Smooth muscle cell of the brain vasculature (primary cell): ENCODE results near the gene MSH3.
"Not testable (repeated sequence)": the region's sequence is repeated elsewhere in the genome, so short reads cannot be mapped to it uniquely, and the experiment has no call there.

ENCODE experiments used
- DNase-seq: peaks from one replicate; pipeline ENCODE4 v3.0.0-alpha.2; 2012; ENCODE audit warnings: low read depth, low spot score

The MSH3 gene

DNA sequence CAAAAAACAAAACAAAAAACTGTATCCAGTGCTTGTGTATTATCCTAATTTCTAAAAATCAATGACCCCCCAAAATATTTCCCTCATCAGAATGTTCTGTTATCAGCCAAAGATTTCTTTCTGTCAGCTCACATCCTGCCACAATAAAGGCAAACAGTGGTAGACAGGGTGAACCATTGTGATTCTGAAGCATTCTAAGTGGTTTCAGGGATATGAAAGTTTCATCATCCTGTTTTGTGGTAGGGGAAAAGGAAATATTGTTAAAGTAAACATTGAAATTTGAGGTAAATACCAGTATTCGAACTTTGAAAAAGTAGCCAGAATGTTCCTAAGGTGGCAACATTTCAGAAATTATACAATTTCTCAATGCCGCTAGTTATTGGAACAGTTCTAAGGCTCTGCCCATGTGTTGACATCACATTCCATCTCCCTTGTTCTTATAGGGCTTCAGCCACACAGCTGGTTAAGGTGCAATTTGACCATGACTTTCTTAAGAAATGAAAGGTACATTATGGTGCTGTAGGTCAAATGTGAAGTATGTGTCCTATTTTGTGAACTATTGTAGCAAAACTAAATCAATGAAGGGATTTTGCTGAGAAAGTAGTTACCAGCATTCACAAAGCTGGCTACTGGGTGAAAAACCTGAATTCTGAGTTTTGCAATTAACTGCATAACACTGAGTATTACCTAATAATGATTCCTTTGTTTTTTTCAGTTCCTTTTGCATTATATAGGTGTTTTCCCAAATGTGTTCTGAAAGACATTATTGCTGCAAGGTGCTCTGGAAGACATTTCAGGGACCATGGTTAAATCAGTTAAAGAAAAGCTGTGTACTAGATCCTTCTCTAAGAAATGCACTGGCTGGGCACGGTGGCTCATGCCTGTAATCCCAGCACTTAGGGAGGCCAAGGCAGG is 198.1 kb downstream of the MSH3 start:
- no peak for DNase-seq

DNA sequence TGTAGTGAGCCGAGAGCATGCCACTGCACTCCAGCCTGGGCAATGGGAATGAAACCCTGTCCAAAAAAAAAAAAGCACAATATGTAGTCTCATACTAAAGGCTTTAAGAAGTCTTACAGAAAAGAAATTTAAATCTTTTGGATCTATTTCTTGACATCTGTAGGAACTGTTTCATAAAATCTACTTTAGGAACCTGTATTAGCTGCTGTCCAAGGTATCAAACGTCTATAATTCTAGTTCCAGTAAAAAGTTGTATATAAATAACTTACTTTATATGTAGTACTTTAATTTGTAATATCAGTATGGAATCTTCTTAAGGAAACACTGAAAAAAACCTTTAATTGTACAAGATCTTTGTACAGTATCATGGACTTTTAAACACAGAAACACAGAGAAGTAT is 199.0 kb downstream of the MSH3 start:
- no peak for DNase-seq

DNA sequence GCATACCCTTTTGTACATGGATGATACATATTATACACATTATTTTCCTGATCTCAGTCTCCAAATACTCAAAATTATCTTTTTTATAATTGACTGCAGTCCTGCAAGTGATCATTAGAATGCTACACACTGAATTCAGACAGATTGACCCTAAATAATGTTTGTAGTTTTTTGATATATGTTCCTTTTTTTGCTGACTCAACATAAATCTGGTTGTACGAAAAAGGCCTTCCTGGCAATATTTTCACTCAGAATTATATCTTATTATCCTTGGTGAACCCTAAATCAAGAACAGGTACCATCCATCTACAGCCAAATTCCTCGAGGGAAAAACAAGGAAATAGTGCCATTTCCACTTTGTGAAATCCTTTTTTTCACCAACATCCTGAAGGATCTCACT is 200.1 kb downstream of the MSH3 start:
- DNase-seq = no peak

DNA sequence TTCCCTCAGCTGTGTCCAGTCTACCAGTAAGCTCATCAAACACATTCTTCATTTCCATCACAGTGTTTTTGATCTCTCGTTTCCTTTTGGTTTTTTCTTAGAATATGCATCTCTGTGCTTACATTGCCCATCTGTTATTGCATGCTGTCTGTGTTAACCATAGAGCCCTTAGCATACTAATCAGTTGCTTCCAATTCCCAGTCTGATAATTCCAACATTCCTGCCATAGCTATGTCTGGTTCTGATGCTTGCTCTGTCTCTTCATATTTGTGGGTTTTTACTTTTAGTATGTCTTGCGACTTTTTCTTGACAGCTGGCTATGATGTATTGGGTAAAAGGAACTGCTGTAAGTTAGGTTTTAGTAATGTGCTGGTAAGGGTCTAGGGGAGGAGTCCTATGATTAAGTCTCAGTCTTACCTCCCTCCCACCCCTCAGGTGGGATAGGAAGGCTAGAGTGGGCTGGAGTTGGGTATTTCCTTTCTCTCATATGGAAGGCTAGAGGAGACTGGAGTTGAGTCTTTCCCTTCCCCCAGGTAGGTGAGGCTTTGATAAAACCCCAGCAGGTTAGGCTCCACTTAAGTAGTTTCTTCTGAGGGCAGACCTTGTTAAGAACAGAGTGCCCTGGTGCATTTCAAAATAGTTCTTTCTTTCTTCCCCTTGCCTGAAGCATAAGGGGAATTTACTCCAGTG is 206.6 kb downstream of the MSH3 start:
- no peak for DNase-seq

DNA sequence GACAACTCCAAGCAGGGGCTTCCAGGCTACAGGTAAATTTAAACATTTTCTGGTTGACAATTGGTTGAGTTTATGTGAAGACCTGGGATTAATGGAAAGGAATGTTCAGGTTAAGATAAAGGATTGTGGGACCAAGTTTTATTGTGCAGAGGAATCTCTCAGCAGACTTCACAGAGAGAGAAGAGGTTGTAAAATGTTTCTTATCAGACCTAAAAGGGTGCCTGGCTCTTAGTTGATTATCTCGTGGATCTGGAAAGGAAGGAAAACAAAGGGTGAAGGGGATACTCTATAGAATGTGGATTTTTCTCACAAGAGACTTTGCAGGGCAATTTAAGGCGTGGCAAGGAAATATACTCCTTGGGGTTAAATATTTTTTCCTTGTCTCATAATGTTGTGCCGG is 209.3 kb downstream of the MSH3 start:
- no peak for DNase-seq

DNA sequence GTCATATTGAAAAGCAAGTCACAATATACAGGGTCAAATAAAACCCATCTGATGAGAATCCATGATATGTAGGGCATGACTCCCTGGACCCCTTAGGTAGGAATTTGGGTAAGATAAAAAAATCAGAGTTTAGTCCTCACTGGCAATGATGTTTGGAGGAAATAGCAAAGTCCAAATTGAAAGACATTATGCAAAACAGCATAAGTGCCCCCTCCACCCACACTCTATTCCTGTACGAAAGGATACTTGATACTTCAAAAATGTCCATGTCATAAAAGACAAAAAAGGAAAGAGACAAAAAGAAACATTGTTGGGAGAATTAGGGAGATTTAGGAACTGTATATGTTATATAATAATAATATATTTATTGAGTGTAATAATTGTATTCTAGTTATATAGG is 209.7 kb downstream of the MSH3 start:
- DNase-seq = no peak

DNA sequence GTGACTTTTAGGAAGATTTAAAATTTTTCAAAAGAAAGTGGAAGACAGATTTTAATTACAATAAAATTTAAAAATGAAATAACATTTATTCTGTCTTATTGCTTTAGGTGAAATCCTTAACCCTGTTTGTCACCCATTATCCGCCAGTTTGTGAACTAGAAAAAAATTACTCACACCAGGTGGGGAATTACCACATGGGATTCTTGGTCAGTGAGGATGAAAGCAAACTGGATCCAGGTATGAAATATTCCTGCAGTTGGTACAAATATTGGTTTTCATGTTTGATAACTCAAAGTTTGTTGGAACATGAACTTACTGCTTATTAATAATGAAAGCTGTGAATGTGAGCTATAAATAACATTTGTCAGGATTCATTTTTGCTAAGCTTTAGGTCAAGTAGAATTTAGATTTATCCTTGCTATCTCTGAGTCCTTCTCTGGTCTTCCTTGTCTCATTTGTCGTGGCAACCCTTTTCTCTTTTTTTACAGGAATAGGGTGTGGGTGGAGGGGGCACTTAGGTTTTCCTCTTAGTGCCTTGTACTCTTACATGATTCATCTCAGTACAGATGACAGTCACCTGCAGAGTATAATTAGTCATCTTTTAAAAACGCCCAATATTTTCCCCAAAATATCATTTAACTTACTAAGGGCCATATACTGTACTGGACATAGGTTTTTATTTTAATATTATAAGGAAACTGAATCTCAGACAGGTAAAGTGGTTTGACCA is 210.4 kb downstream of the MSH3 start:
- DNase-seq = no peak

DNA sequence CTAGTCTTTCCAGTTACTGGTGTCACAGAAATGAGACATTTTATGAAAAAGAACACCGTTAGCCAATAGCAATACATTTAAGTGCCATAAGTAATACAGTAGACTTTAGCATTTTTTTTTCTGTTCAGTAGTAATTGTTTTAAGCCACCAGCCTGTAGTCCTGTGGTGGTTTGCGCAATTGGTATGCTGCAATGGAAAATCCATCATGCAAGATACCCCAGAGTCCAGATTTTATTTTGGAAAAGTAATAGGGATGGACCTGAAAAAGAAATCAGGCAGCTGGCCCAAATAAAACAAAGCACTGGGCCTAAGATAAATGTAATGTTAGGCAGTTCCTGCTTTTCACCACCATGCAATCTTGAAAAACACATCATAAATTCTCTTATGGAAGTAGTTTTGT is 211.1 kb downstream of the MSH3 start:
- no peak for DNase-seq

DNA sequence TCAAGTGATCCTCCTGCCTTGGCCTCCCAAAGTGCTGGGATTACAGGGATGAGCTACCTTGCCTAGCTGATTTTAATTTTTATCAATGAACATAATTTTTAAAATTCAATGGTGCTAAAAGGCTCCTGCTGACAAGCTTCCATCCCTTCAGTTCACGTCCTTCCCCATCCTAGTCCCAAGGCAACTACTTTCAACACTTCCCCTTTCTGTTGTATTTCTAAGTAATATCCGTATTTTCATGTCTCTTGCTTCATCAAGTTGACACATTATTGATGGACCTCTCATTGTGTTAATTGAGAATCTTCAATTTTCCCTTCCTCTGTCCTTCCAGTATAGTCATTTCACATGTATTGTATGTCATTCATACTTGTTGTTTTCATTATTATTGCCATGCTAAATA is 211.9 kb downstream of the MSH3 start:
- no peak for DNase-seq

DNA sequence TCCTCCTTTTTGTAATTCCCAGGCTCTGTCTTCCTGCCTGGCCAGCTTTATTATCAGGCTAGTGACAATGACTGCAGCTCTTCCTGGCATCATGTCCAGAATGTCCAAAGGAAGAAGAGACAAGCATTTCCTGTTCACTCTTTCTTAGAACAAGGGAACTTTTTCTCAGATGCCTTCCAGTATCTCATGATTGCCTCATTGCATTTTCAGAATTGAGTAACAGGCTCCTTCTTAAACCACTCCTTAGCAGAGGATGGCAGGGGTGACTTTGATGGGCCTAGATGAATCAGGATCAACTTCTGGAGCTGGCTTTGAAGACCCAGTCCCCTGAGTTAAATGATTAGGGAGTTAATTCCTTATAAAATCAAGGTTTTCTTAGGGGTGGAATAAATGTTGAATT is 212.8 kb downstream of the MSH3 start:
- DNase-seq = no peak

DNA sequence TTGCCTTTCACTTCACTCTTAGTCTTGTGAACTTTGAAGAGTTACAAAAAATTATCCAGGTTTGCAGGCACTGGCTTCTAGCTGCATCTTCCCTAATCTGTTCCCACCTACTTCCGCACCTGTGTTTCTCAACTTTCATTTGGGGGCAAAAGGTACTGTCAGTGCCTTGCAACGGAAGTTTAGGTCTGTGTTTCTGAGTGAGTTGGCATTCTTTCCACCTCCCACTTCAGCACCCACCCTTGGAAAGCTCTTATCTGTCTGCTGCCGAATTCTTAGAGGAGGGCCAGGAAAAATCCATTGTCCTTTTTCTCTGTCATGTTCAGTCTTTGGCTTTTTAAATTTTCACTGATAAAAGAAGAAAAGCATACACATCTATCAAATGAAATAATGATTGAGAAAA is 216.0 kb downstream of the MSH3 start:
- DNase-seq = no peak

DNA sequence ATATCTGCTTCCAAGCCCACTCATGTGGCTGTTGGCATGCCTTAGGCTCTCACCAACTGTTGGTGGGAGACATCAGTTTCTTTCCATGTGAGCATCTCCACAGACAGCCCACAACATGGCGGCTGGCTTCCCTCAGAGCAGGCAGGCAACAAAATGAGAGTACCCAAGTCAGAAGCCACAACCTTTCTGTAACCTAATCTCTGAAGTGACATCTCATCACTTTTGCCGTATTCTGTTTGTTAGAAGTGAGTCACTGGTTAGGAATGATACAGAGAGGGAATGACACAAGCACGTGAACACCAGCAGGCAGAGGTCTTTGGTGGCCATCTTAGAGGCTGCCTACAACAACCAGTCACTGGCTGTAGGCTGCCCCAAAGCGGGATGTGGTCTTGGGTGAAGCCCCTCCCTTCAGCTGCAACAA is 217.1 kb downstream of the MSH3 start:
- no peak for DNase-seq

DNA sequence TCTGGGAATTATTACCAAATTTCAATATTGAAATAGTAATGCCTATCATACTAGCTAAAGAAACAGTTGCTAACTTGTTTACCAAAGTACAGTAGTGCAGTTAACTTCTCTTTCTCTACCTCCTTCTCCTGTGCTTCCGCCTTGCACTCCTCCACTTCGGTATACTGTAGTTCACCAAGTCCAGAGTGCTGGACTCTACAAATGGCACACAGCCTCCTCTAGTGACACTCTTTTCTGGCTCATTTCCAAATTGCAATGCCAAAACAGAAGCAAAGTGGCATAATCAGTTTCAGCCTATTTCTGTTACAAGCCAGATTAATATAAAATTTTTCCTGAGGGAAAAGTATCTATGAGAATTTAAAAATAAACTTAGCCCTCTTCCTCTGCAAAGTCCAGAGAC is 219.7 kb downstream of the MSH3 start:
- DNase-seq = no peak

DNA sequence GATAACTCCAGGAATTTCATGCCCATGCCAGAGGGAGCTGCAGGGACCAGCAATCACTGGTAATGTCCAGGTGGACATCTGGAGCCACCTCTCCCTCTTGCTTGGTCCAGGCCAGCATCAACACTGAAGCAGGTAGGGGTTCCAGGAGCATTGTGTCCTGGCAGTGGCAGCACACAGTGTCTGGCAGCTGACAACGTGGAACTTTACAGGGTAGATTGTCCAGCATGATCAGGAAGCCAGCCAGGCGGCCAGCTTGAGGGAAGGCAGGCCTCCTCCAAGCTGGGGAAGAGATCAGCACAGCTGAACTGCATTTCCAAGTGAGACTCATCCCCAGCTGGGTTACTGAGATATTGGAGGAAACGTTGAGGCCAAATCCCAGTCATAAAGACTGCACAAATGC is 223.1 kb downstream of the MSH3 start:
- no peak for DNase-seq

DNA sequence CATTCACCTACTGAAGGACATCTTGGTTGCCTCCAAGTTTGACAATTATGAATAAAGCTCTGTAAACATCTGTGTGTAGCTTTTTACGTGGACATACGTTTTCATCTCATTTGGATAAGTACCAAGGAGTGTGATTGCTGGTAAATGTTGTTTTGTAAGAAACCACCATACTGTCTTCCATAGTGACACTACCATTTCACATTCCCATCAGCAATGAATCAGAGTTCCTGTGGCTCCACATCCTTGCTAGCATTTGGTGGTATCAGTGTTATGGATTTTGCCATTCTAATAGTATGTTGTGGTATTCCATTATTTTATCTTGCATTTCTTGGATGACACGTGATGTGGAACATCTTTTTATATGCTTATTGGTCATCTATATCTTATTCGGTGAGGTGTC is 227.3 kb downstream of the MSH3 start:
- DNase-seq = no peak

DNA sequence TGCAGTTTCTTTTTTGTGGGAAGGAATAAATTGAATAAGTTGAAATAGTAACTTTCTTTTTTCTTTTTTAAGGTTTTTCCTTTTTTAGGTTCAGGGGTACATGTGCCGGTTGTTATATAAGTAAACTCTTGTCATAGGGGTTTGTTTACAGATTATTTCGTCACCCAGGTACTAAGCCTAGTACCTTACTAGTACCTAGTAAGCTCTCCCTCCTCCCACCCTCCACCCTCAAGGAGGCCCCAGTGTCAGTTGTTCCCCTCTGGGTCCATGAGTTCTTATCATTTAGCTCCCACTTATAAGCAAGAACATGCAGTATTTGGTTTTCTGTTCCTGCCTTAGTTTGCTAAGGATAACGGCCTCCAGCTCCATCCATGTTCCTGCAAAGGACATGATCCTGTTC is 228.9 kb downstream of the MSH3 start:
- DNase-seq = not testable (repeated sequence)

DNA sequence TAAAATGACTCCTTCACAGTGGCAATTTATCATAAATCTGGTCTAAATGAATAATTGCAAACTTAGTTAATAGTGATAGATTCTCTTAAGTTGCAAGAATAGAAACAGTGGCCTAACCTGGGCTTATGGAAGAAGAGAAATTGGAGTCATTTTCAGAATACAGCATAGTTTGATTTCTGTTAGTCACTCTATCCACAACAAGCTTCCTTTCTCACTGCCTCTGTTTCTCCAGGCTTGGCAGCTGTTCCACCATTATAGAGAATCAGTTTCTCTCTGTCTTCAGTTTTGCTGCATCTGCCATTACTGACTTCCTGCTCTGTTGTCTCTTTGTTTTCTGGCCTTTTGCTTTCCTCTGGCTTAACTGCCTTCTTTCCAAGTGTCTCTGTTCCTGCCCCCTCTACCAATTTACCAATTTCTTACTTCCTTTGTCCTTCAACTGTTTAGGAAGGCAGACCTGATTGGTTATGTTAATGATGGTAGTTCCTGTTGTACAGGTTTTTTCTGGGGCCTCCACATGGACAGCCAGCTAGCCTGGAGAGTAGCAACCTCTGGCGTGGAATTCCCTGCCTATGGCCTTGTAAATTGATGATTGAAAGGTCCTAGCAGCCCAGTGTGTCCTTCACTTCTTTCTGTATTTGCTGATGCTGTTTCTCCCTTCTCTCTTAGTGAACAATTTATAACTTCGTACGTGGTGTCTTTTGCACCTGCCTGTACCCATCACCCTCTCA is 229.8 kb downstream of the MSH3 start:
- no peak for DNase-seq

DNA sequence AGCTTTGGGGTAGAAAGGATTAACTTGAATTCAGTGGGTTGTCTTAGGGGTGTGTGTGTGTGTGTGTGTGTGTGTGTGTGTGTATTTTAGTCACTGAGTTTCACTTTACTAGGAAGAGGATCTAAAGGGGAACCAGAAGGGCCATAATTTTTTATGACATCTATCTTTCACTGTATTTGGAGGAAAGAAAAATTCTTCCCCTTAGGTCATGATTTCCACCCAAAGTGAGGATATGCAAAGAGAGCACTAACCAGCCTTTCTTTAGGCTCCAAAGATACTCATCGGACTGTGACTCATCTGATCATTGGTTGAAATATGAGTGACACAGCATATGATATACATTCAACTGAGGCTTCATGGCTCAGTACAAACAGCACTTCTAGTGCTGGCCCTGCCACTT is 230.5 kb downstream of the MSH3 start:
- DNase-seq = no peak

DNA sequence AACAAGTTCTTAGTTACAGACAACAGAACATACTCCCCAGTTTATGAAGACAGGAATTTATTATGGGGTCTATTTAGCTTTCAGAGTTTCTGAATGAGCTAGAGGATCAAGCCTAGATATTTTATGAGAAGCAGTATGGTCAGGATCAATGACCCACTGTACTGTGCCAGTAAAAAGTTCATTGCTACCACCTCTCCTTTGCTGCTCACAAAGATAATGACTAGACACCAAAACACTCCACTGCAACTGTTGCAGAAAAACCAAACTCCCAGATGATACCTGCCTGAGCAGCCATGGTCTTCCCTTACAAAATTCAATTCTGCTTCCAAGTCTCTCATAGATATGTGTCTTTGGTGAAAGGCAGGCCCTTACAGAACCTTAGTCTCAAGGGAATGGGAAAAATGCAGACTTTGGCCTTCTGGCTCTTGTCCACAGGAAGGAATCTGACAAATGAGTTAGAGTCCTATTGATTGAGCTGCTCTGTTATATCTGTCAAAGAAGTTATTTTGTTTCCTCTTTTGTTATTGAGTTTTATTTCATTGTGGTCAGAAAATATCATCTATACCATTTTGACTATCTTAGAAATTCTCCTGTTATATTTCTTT is 231.0 kb downstream of the MSH3 start:
- DNase-seq = no peak

DNA sequence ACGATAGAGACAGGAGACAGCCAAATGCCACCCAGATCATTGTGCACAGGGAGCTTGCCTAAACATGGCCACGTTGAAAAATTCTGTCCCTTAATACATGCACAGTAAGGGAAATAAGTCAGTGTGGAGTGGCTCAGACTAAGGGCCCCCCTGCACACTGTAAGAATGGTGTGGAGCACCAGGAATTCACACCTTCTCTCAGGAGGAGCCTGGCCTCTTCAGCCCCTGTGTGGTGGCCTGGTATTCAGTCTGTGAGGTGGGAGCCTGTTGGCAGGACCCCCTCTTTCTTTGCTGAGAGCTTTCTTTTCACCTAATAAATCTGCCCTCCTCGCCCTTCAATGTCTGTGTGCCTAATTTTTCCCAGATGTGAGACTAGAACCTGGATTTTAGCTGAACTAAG is 239.6 kb downstream of the MSH3 start:
- no peak for DNase-seq

DNA sequence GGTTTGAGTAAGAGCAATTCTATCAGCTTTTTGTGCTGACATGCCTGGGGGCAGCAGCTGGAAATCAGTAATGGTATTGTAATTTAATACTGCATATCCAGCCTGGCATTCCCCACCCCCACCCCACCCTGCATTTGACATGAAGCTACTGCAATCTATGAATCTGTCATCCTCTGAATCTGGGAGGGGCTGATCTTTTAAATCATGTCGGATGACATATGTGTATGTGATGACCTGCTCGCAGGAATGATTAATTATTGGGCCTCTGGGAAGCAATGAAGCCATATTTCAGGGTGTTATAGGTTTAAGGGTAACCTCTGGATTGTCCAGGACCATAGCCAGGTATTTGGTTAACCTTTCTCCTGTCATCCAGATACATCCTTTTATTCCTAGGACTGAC is 241.1 kb downstream of the MSH3 start:
- DNase-seq = no peak
